ENCODE measurements around the gene OR56B4. TPM values are rescaled to one million over a fixed set of nuclear protein-coding genes. Genes with fewer than 3 reads are reported as not detected.

The OR56B4 gene
- total RNA-seq, 1 donor from 2014 or later: not detected

DNA sequence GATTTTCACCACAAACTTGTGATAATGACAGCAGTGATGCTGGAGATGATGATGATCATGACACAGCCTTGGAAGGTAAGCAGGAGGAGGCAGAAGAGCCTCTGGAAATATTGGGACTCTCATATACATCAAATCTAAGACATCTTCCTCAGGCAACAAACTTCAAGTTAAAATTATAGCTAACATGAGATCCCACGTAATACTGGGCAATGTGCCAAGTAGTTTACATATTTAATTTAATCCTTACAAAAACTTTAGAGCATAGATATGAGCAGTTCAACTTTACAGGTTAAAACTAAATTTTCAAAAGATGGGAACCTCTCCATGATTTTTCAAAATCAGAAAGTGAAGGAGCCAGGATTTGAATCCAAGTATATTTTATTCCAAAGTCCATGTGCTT lies 43.6 kb downstream of the OR56B4 start:
- DNase-seq (ENCODE audit: low spot score): no peak

DNA sequence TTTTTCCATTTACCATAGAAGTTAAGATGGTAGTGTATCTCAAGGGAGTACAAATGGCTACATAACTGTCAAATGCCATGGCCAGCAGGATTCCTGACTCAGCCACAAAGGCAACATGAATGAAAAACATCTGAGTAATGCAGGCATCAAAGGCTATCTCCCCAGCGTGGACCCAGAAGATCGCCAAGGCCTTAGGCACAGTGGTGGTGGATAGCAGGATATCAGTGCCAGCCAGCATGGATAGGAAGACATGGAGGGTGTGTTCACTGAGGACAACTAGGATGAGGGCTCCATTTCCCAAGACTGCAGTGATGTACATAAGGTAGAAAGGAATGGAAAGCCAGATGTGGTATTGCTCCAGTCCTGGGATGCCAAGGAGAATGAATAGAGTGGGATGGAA lies 44.6 kb downstream of the OR56B4 start:
- no peak for DNase-seq (ENCODE audit: low spot score)

DNA sequence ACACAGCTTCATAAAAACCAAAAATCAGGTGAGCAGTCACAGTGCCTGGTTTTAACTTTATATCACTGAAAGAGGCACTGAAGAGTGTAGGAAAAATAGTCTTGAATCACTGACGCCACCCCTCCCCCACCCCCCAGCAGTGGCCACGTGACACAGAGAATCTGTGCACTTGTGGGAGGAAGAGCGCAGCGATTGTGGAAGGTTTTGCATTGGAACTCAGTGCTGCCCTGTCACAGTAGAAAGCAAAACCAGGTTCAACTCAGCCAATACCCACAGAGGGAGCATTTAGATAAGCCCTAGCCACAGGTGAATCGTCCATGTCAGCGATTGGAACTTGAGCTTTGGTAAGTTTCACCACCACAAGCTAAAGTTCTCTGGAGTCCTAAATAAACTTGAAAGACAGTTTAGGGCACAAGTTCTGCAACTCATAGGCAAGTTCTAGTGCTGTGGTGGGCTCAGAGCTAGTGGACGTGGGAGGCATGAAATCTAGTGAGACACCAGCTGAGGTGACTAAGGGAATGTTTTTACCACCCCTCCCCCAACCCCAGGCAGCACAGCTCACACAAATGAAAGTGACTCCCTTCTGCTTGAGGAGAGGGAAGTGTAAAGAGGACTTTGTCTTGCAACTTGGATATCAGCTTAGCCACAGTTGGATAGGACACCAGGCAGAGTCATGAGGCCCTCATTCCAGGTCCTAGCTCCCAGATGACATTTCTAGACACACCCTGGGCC lies 49.3 kb downstream of the OR56B4 start:
- no peak for DNase-seq (ENCODE audit: low spot score)

Other genes with a start within 250 kb of the OR56B4 start
- not detected for gene OR52E8, start 250.0 kb upstream of the OR56B4 start, total RNA-seq
- not detected for gene OR52E4, start 227.1 kb upstream of the OR56B4 start, total RNA-seq
- gene OR52E5, start 214.5 kb upstream of the OR56B4 start, total RNA-seq: not detected
- gene OR56A3, start 165.4 kb upstream of the OR56B4 start, total RNA-seq: not detected
- gene OR56A5, start 139.2 kb upstream of the OR56B4 start, total RNA-seq: not detected
- not detected for gene OR52L1, start 120.7 kb upstream of the OR56B4 start, total RNA-seq
- 0.06 TPM for gene OR56A4, start 100.7 kb upstream of the OR56B4 start, total RNA-seq
- 0.03 TPM for gene OR56A1, start 76.9 kb upstream of the OR56B4 start, total RNA-seq
- not detected for gene OR52B2, start 62.6 kb downstream of the OR56B4 start, total RNA-seq
- gene OR52W1, start 91.5 kb downstream of the OR56B4 start, total RNA-seq: not detected
- not detected for gene C11orf42, start 97.9 kb downstream of the OR56B4 start, total RNA-seq
- gene FHIP1B, start 127.0 kb downstream of the OR56B4 start, total RNA-seq: 65.4 TPM
- gene CNGA4, start 131.4 kb downstream of the OR56B4 start, total RNA-seq: 0.26 TPM
- gene CCKBR, start 152.2 kb downstream of the OR56B4 start, total RNA-seq: 0.55 TPM
- gene CAVIN3, start 212.8 kb downstream of the OR56B4 start, total RNA-seq: 16.3 TPM

Data from mucosa of gallbladder (tissue), 1 donor.